Endothelial cell of umbilical vein (primary cell): Measurements from ENCODE around the gene PHF24. TPM values are rescaled to one million over a fixed set of nuclear protein-coding genes. Genes with fewer than 3 reads are reported as not detected.

Experiments
- BruUV-seq: library from RNA; stranded (reverse); fragments of 400-500 nt; replicated peaks from 2 replicates; lab custom pipeline; 2021; lab: Mats Ljungman, UMichigan
- CTCF ChIA-PET: fragments of 300-600, 350-600 bp; sonication (Branson Sonifier 250); formaldehyde crosslinking; loops from one replicate; lab custom pipeline; 2021; ENCODE audit warnings: antibody characterized with exemption, inconsistent platforms; lab: Charles Lee
- POLR2A ChIA-PET: fragments of 300-600, 350-600 bp; sonication (Branson Sonifier 250); formaldehyde crosslinking; loops from one replicate; lab custom pipeline; 2021; ENCODE audit warnings: antibody characterized with exemption, inconsistent platforms; lab: Charles Lee
- DNase-seq: peaks from one replicate; pipeline ENCODE4 v3.0.0-alpha.2; 2011; ENCODE audit warnings: low read depth, low spot score
- FAIRE-seq: peaks from 2 replicates; lab custom pipeline; 2011; peaks lifted over from hg19 to GRCh38; lab: Jason Lieb, UNC
- H2AFZ ChIP-seq: 2 replicates; pipeline ENCODE4 v1.6.0; 2012; ENCODE audit warnings: low read depth, low read length, control low read depth, inconsistent platforms
- H3K27ac ChIP-seq: 2 replicates; pipeline ENCODE4 v1.5.1; 2011; ENCODE audit warnings: low read depth, mild to moderate bottlenecking, control low read depth, low read length, moderate library complexity; ENCODE audit not compliant: insufficient read depth
- H3K27me3 ChIP-seq, 2 experiments: 2 replicates each; pipeline versions ENCODE4 v1.6.0 to v1.6.1; 2011; ENCODE audit warnings: low read length in 2 of 2, mixed read lengths in 1 of 2; ENCODE audit not compliant: control insufficient read depth in 2 of 2, insufficient read depth in 2 of 2
- H3K36me3 ChIP-seq, 2 experiments: 2 replicates in 1 of 2; 3 replicates in 1 of 2; pipeline ENCODE4 v1.5.1; 2011; ENCODE audit warnings: low read length in 2 of 2, mild to moderate bottlenecking in 1 of 2, moderate library complexity in 1 of 2; ENCODE audit not compliant: control insufficient read depth in 2 of 2, insufficient read depth in 2 of 2; ENCODE audit errors: extremely low read depth in 1 of 2
- H3K4me1 ChIP-seq: 3 replicates; pipeline ENCODE4 v1.5.1; 2011; ENCODE audit warnings: mild to moderate bottlenecking, low read length; ENCODE audit not compliant: control insufficient read depth, insufficient read depth; ENCODE audit errors: extremely low read depth
- H3K4me2 ChIP-seq: 2 replicates; pipeline ENCODE4 v1.6.1; 2011; ENCODE audit warnings: low read length, control low read depth, mixed read lengths; ENCODE audit not compliant: insufficient read depth
- H3K4me3 ChIP-seq, 3 experiments: fragments of 200-600 bp in 1 of 3; sonication (generic), shearing (Covaris generic) in 1 of 3; replicated peaks in 1 of 3; 2 replicates each; pipeline ENCODE4 v1.5.1; 2011 to 2016; ENCODE audit warnings: control low read depth in 3 of 3, low read length in 3 of 3, mild to moderate bottlenecking in 2 of 3, inconsistent platforms in 1 of 3, low read depth in 1 of 3, moderate library complexity in 1 of 3; ENCODE audit not compliant: insufficient read depth in 1 of 3
- H3K79me2 ChIP-seq: 2 replicates; pipeline ENCODE4 v1.6.0; 2012; ENCODE audit warnings: low read length, inconsistent platforms; ENCODE audit not compliant: control insufficient read depth, insufficient read depth
- H3K9ac ChIP-seq: replicated peaks from 2 replicates; pipeline ENCODE3; 2011; ENCODE audit warnings: low read length, control low read depth; ENCODE audit not compliant: insufficient read depth; ENCODE audit errors: extremely low read depth
- H3K9me1 ChIP-seq: replicated peaks from 3 replicates; pipeline ENCODE4 v1.6.0; 2011; ENCODE audit warnings: mild to moderate bottlenecking, low read length; ENCODE audit not compliant: control insufficient read depth, insufficient read depth; ENCODE audit errors: extremely low read depth
- H3K9me3 ChIP-seq: replicated peaks from 2 replicates; pipeline ENCODE4 v1.5.1; 2012; ENCODE audit warnings: low read length, inconsistent platforms; ENCODE audit not compliant: control insufficient read depth, insufficient read depth
- H4K20me1 ChIP-seq: replicated peaks from 2 replicates; pipeline ENCODE3; 2011; ENCODE audit warnings: mild to moderate bottlenecking, low read length; ENCODE audit not compliant: control insufficient read depth, insufficient read depth; ENCODE audit errors: extremely low read depth
- EZH2 ChIP-seq: IDR thresholded peaks from 2 replicates; pipeline ENCODE4 v1.6.1; 2012; ENCODE audit warnings: borderline replicate concordance, low read depth, mild to moderate bottlenecking, moderate library complexity, low read length, inconsistent platforms; ENCODE audit not compliant: severe bottlenecking
- FOS ChIP-seq: IDR thresholded peaks from 2 replicates; pipeline ENCODE4 v1.6.1; 2011; ENCODE audit warnings: mild to moderate bottlenecking, low read length, moderate library complexity, borderline replicate concordance; ENCODE audit not compliant: insufficient read depth
- GATA2 ChIP-seq: IDR thresholded peaks from 2 replicates; pipeline ENCODE4 v1.7.0; 2011; ENCODE audit warnings: low read depth, mild to moderate bottlenecking, moderate library complexity, mixed read lengths, low read length; ENCODE audit not compliant: insufficient read length, insufficient read depth
- JUN ChIP-seq: IDR thresholded peaks from 2 replicates; pipeline ENCODE4 v1.6.1; 2011; ENCODE audit warnings: borderline replicate concordance, low read depth; ENCODE audit not compliant: insufficient read length, insufficient read depth
- MAX ChIP-seq: IDR thresholded peaks from 2 replicates; pipeline ENCODE4 v1.6.1; 2011; ENCODE audit not compliant: insufficient read depth, insufficient read length
- MYC ChIP-seq: IDR thresholded peaks from one replicate; pipeline ENCODE4 v1.6.1; 2011; ENCODE audit warnings: mild to moderate bottlenecking, low read depth, low read length
- POLR2A ChIP-seq: IDR thresholded peaks from 2 replicates; pipeline ENCODE4 v1.6.1; 2012; ENCODE audit warnings: low read depth, mild to moderate bottlenecking, control low read depth, low read length
- POLR2AphosphoS5 ChIP-seq: IDR thresholded peaks from 2 replicates; pipeline ENCODE4 v1.6.1; 2012; ENCODE audit warnings: low read depth, mild to moderate bottlenecking, control low read depth, low read length, moderate library complexity; ENCODE audit not compliant: insufficient read depth
- dilution Hi-C: fragments of 300-500 bp; cut with MboI; formaldehyde crosslinking; loops from one replicate; pipeline ENCODE4 v1.15.0; 2019; ENCODE audit warnings: low sequenced_read_pairs; ENCODE audit not compliant: extremely low pct_ligation_motif_present
- intact Hi-C: fragments of 100-400 bp; cut with micrococcal nuclease; formaldehyde crosslinking; loops from one replicate; pipeline ENCODE4 v1.10.0; 2022
- polyA plus RNA-seq, 4 experiments: library from polyadenylated mRNA; depleted of rRNA in 3 of 4; stranded (reverse) in 3 of 4; unstranded in 1 of 4; fragments of >200 nt; gene quantifications; 2 replicates each; pipeline versions ENCODE4 v1.2.1 to v1.2.3, GENCODE V29; 2011 to 2012; ENCODE audit warnings: missing spikeins in 1 of 4
- total RNA-seq: library from RNA; stranded (reverse); gene quantifications from 2 replicates; pipeline ENCODE4 v1.2.3, GENCODE V29; 2021
- TF ChIP-seq, protein P1 (sequence below), 2 donors: IDR thresholded peaks; 1 replicate in 1 of 2; 2 replicates in 1 of 2; pipeline ENCODE4 v1.5.1; 2011; ENCODE audit warnings: low read length in 2 of 2, mild to moderate bottlenecking in 2 of 2, moderate library complexity in 2 of 2, control low read depth in 1 of 2, inconsistent platforms in 1 of 2, low read depth in 1 of 2; ENCODE audit not compliant: insufficient read depth in 1 of 2; ENCODE audit errors: extremely low read depth in 1 of 2

PHF24 gene
- total and polyA plus RNA-seq, 2 donors (not counting 3 experiments of a cell fraction or from before 2014, with no cell fraction given) = not detected

GRCh38 chr9:34958411-34958982 lies 412 bp downstream of the PHF24 start:
- no peaks in the 10 kb centered on the region for H3K79me2 ChIP-seq
- DNase-seq = no peak
- H3K27me3 ChIP-seq = peaks cover 57 to 80% of the 10 kb centered on the region in 2 experiments
- no peaks in the 10 kb centered on the region for H3K9me1 ChIP-seq
- TF ChIP-seq FOS (no peak), EZH2 (peak; percentile 7)
- BruUV-seq = no TSS peak
- H3K4me3 ChIP-seq = peak overlapping the region in 1 of 3 experiments; percentile 16
- FAIRE-seq = no peak
- no peak overlapping the region for H3K4me2 ChIP-seq
- H3K4me1 ChIP-seq = peaks cover 3% of the 10 kb centered on the region
- H2AFZ ChIP-seq = no peak overlapping the region
- dilution Hi-C loops (no loop called here), intact Hi-C loops (no loop called here)
- CTCF ChIA-PET = interaction anchor here (1.6 to 1.8 kb wide), 2 partner anchors 59 to 198 kb away, joined by 5 to 6 read pairs; no protein-coding TSS in a partner anchor
- POLR2A ChIA-PET = no interaction called here
- no peak overlapping the region for H3K27ac ChIP-seq
- H3K9me3 ChIP-seq = no peaks in the 10 kb centered on the region
- no peak overlapping the region for H3K9ac ChIP-seq
- no peaks in the 10 kb centered on the region for H3K36me3 ChIP-seq
- no peaks in the 10 kb centered on the region for H4K20me1 ChIP-seq

DNA sequence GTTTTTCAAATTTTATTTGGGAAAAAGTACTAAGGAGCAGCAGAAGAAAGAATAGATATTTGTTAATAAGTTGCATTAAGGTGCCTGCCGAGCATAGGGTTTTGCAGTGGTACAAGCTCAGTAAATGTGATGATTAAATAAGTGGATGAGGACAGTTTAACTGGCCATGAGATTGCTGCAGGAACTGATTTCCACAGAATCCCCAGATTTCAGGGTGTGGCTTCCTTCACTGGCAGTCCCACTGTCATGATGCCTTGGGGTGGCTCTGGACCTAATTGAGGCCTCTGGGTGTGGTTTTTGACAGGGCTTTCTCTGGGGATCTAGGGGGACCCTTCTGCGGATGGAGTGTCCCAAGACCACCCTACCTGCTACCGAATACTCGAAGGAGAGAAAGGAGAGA lies 1.4 kb downstream of the PHF24 start:
- Histone ChIP-seq H3K79me2 (no peaks in the 10 kb centered on the region), H2AFZ (no peak overlapping the region), H3K36me3 (no peaks in the 10 kb centered on the region), H4K20me1 (no peaks in the 10 kb centered on the region), H3K9me3 (no peaks in the 10 kb centered on the region), H3K4me2 (no peak overlapping the region), H3K4me3 (no peak overlapping the region), H3K9me1 (no peaks in the 10 kb centered on the region), H3K27me3 (peaks cover 55 to 85% of the 10 kb centered on the region in 2 experiments), H3K4me1 (peaks cover 3% of the 10 kb centered on the region), H3K9ac (no peak overlapping the region), H3K27ac (no peak overlapping the region)
- FAIRE-seq = no peak
- ChIA-PET CTCF (interaction anchor here (1.2 to 1.8 kb wide), 4 partner anchors 12 to 199 kb away, joined by 3 to 6 read pairs (median 4); no protein-coding TSS in a partner anchor), POLR2A (no interaction called here)
- TF ChIP-seq MYC = no peak
- TF ChIP-seq POLR2A = no peak
- no peak for TF ChIP-seq GATA2
- no peak for TF ChIP-seq POLR2AphosphoS5
- no peak for TF ChIP-seq EZH2
- no peak for TF ChIP-seq MAX
- TF ChIP-seq, protein P1, sequence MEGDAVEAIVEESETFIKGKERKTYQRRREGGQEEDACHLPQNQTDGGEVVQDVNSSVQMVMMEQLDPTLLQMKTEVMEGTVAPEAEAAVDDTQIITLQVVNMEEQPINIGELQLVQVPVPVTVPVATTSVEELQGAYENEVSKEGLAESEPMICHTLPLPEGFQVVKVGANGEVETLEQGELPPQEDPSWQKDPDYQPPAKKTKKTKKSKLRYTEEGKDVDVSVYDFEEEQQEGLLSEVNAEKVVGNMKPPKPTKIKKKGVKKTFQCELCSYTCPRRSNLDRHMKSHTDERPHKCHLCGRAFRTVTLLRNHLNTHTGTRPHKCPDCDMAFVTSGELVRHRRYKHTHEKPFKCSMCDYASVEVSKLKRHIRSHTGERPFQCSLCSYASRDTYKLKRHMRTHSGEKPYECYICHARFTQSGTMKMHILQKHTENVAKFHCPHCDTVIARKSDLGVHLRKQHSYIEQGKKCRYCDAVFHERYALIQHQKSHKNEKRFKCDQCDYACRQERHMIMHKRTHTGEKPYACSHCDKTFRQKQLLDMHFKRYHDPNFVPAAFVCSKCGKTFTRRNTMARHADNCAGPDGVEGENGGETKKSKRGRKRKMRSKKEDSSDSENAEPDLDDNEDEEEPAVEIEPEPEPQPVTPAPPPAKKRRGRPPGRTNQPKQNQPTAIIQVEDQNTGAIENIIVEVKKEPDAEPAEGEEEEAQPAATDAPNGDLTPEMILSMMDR (IDR thresholded peaks at IDR 0.05; ENCODE audit: extremely low read depth in 1 of 2, insufficient read depth in 1 of 2, low read depth in 1 of 2, low read length in 2 of 2) = no peak
- TF ChIP-seq FOS = no peak
- TF ChIP-seq JUN = no peak
- intact Hi-C loops = no loop called here
- DNase-seq = no peak
- dilution Hi-C loops = no loop called here
- BruUV-seq = no TSS peak
